Posterior cingulate gyrus (tissue), 11 donors: ENCODE data around the gene TAAR9.
"Not testable (repeated sequence)": the region's sequence is repeated elsewhere in the genome, so short reads cannot be mapped to it uniquely, and the experiment has no call there.

Experiments used
- DNase-seq, 10 donors: peaks; one replicate each; pipeline versions ENCODE4 v3.0.0 to v3.0.0-alpha.2; 2020 to 2021; ENCODE audit warnings: mixed read lengths in 3 of 10
- intact Hi-C: fragments of 100-400 bp; cut with DNase I; formaldehyde crosslinking; loops from one replicate; pipeline ENCODE4 v1.15.1; 2023

TAAR9 gene

GRCh38 chr6:132512638-132513632 is 25.1 kb upstream of the TAAR9 start, which contains the start of gene STX7:
TSS of gene STX7 (minus strand) at chr6:132513116. CDS start at chr6:132503530, 9,586 bp downstream.
- intact Hi-C loops: loop anchor here (10.0 kb wide), 1 partner anchor 52 kb away; no protein-coding TSS in a partner anchor

GRCh38 chr6:132513831-132514545 is 24.1 kb upstream of the TAAR9 start:
- intact Hi-C loops: loop anchor here (10.0 kb wide), 1 partner anchor 51 kb away; no protein-coding TSS in a partner anchor
- DNase-seq: no peak

More at GRCh38 chr6:132512638-132513632, 25.1 kb upstream of the TAAR9 start, which contains the start of gene STX7:
- DNase-seq: peak; percentile 90 to 99 (median 94)

GRCh38 chr6:132515386-132515785 is 22.7 kb upstream of the TAAR9 start:
- intact Hi-C loops: loop anchor here (10.0 kb wide), 1 partner anchor 49 kb away; no protein-coding TSS in a partner anchor
- no peak for DNase-seq

GRCh38 chr6:132520953-132521352 is 17.1 kb upstream of the TAAR9 start:
- intact Hi-C loops: no loop called here
- no peak for DNase-seq

GRCh38 chr6:132524646-132525045 is 13.4 kb upstream of the TAAR9 start:
- intact Hi-C loops: no loop called here
- DNase-seq: no peak

GRCh38 chr6:132525866-132526265 is 12.2 kb upstream of the TAAR9 start:
- intact Hi-C loops: no loop called here
- no peak for DNase-seq

GRCh38 chr6:132526461-132526860 is 11.6 kb upstream of the TAAR9 start:
- no peak for DNase-seq
- intact Hi-C loops: no loop called here

GRCh38 chr6:132527791-132528190 is 10.3 kb upstream of the TAAR9 start:
- intact Hi-C loops: no loop called here
- no peak for DNase-seq

GRCh38 chr6:132530293-132530974 is 7.6 kb upstream of the TAAR9 start:
- intact Hi-C loops: loop anchor here (1.0 to 10.0 kb wide), 3 partner anchors 74 to 282 kb away; partner anchors contain the start of gene RPS12
- peak in 5 of 10 donors; percentile 11 to 72 (median 65) for DNase-seq

- not testable (repeated sequence) for DNase-seq
- intact Hi-C loops: loop anchor here (5.0 to 10.0 kb wide), 2 partner anchors 70 to 278 kb away; partner anchors contain the start of gene RPS12
These were observed 3.5 kb upstream of the TAAR9 start for GRCh38 chr6:132534546-132534945.

- intact Hi-C loops: loop anchor here (10.0 kb wide), 1 partner anchor 68 kb away; no protein-coding TSS in a partner anchor
These were observed 932 bp upstream of the TAAR9 start for GRCh38 chr6:132537145-132537544.

GRCh38 chr6:132544826-132545225 is 6.7 kb downstream of the TAAR9 start:
- no peak for DNase-seq
- intact Hi-C loops: no loop called here

More at GRCh38 chr6:132537145-132537544, 932 bp upstream of the TAAR9 start:
- DNase-seq: no peak

GRCh38 chr6:132548746-132549463 is 10.8 kb downstream of the TAAR9 start:
- intact Hi-C loops: no loop called here
- DNase-seq: no peak

GRCh38 chr6:132551214-132551613 is 13.1 kb downstream of the TAAR9 start:
- intact Hi-C loops: no loop called here
- no peak for DNase-seq

- intact Hi-C loops: no loop called here
- no peak for DNase-seq
These were observed 14.3 kb downstream of the TAAR9 start, which contains the start of gene TAAR8 for GRCh38 chr6:132552372-132552771. TSS of gene TAAR8 (plus strand) at chr6:132552672. CDS start at chr6:132552693, 21 bp downstream.

- DNase-seq: not testable (repeated sequence)
- intact Hi-C loops: loop anchor here (10.0 kb wide), 1 partner anchor 45 kb away; the partner anchor contains the start of gene STX7
These were observed 22.0 kb downstream of the TAAR9 start for GRCh38 chr6:132560087-132560486.

- intact Hi-C loops: loop anchor here (10.0 kb wide), 1 partner anchor 52 kb away; the partner anchor contains the start of gene STX7
- no peak for DNase-seq
These were observed 28.3 kb downstream of the TAAR9 start for GRCh38 chr6:132566404-132566803.

- intact Hi-C loops: loop anchor here (10.0 kb wide), 1 partner anchor 53 kb away; the partner anchor contains the start of gene STX7
- no peak for DNase-seq
These were observed 29.5 kb downstream of the TAAR9 start for GRCh38 chr6:132567566-132567965.

GRCh38 chr6:132568611-132569010 is 30.5 kb downstream of the TAAR9 start:
- DNase-seq: no peak
- intact Hi-C loops: loop anchor here (10.0 kb wide), 1 partner anchor 54 kb away; the partner anchor contains the start of gene STX7
